HL-60 (cell line): ENCODE data around the gene ACTN2.

Experiments used
- DNase-seq, 2 experiments: peaks; one replicate each; pipeline ENCODE4 v3.0.0-alpha.2; 2010 to 2020; ENCODE audit warnings: low read depth in 1 of 2, low spot score in 1 of 2
- H3K27ac ChIP-seq: fragments of 250-450 bp; sonication (Bioruptor Pico); replicated peaks from 2 replicates; pipeline ENCODE4 v1.5.1; 2020; ENCODE audit warnings: mild to moderate bottlenecking, moderate library complexity
- H3K27me3 ChIP-seq: fragments of 250-450 bp; sonication (Bioruptor Pico); 2 replicates; pipeline ENCODE4 v1.5.1; 2021; ENCODE audit warnings: mild to moderate bottlenecking, moderate library complexity; ENCODE audit not compliant: insufficient read depth, poor library complexity, severe bottlenecking
- H3K4me3 ChIP-seq: replicated peaks from 2 replicates; pipeline ENCODE4 v1.5.1; 2011; ENCODE audit warnings: mild to moderate bottlenecking, control low read depth, low read length; ENCODE audit not compliant: insufficient read depth
- GABPA ChIP-seq: IDR thresholded peaks from 2 replicates; pipeline ENCODE4 v1.6.1; 2012; ENCODE audit warnings: low read depth
- POLR2AphosphoS5 ChIP-seq: IDR thresholded peaks from 2 replicates; pipeline ENCODE4 v1.6.1; 2012; ENCODE audit warnings: low read depth
- REST ChIP-seq: IDR thresholded peaks from 2 replicates; pipeline ENCODE4 v1.6.1; 2012; ENCODE audit warnings: low read depth; ENCODE audit not compliant: insufficient replicate concordance
- SPI1 ChIP-seq: IDR thresholded peaks from 2 replicates; pipeline ENCODE4 v1.6.1; 2012; ENCODE audit warnings: low read depth, mild to moderate bottlenecking, borderline replicate concordance
- TF ChIP-seq, protein P1 (sequence below): IDR thresholded peaks from one replicate; pipeline ENCODE4 v1.5.1; 2011; ENCODE audit warnings: low read length, control low read depth, inconsistent platforms; ENCODE audit not compliant: insufficient read depth

ACTN2 gene

GRCh38 chr1:236809148-236809547 is 122.8 kb downstream of the ACTN2 start:
- no peak for DNase-seq
- Histone ChIP-seq H3K27me3 (no peaks in the 10 kb centered on the region), H3K4me3 (no peak overlapping the region), H3K27ac (no peak overlapping the region)
- TF ChIP-seq GABPA (no peak), POLR2AphosphoS5 (no peak), SPI1 (no peak), REST (no peak)
- TF ChIP-seq, protein P1, sequence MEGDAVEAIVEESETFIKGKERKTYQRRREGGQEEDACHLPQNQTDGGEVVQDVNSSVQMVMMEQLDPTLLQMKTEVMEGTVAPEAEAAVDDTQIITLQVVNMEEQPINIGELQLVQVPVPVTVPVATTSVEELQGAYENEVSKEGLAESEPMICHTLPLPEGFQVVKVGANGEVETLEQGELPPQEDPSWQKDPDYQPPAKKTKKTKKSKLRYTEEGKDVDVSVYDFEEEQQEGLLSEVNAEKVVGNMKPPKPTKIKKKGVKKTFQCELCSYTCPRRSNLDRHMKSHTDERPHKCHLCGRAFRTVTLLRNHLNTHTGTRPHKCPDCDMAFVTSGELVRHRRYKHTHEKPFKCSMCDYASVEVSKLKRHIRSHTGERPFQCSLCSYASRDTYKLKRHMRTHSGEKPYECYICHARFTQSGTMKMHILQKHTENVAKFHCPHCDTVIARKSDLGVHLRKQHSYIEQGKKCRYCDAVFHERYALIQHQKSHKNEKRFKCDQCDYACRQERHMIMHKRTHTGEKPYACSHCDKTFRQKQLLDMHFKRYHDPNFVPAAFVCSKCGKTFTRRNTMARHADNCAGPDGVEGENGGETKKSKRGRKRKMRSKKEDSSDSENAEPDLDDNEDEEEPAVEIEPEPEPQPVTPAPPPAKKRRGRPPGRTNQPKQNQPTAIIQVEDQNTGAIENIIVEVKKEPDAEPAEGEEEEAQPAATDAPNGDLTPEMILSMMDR, result no peak

- H3K4me3 ChIP-seq, result no peak overlapping the region
- H3K27me3 ChIP-seq, result no peaks in the 10 kb centered on the region
- TF ChIP-seq GABPA (no peak), SPI1 (no peak), POLR2AphosphoS5 (no peak), REST (no peak)
- TF ChIP-seq, protein P1, result no peak
- no peak for DNase-seq
- no peak overlapping the region for H3K27ac ChIP-seq
These were observed 123.7 kb downstream of the ACTN2 start for GRCh38 chr1:236810018-236810417.

- Histone ChIP-seq H3K27ac (no peak overlapping the region), H3K4me3 (no peak overlapping the region), H3K27me3 (no peaks in the 10 kb centered on the region)
- no peak for DNase-seq
- no peak for TF ChIP-seq GABPA
- no peak for TF ChIP-seq SPI1
- no peak for TF ChIP-seq POLR2AphosphoS5
- TF ChIP-seq, protein P1, result no peak
- no peak for TF ChIP-seq REST
These were observed 126.2 kb downstream of the ACTN2 start for GRCh38 chr1:236812334-236813030.
